H1 (cell line): ENCODE results near the gene CALCOCO2. TPM values are rescaled to one million over a fixed set of nuclear protein-coding genes. Genes with fewer than 3 reads are reported as not detected.

ENCODE experiments used
- EGR1 ChIP-seq: IDR thresholded peaks from 2 replicates; pipeline ENCODE4 v1.6.1; 2011; ENCODE audit warnings: low read depth, low read length, borderline replicate concordance
- GABPA ChIP-seq: IDR thresholded peaks from 2 replicates; pipeline ENCODE4 v1.6.1; 2011; ENCODE audit warnings: mild to moderate bottlenecking, low read length, moderate library complexity, borderline replicate concordance; ENCODE audit not compliant: insufficient read depth
- RNF2 ChIP-seq: fragments of 200-900, 300-1000 bp; sonication (generic); IDR thresholded peaks from 2 replicates; pipeline ENCODE4 v1.7.1; 2016; ENCODE audit warnings: borderline replicate concordance, low read depth, mild to moderate bottlenecking, antibody characterized with exemption, low read length; ENCODE audit not compliant: poor library complexity, severe bottlenecking; ENCODE audit errors: missing control alignments
- SP4 ChIP-seq: IDR thresholded peaks from 2 replicates; pipeline ENCODE4 v1.6.1; 2012; ENCODE audit warnings: low read length, inconsistent platforms
- TAF7 ChIP-seq: optimal IDR thresholded peaks from 2 replicates; pipeline ENCODE3; 2011; ENCODE audit warnings: low read depth, mild to moderate bottlenecking, inconsistent platforms, low read length, moderate library complexity, borderline replicate concordance
- polyA plus RNA-seq, 7 experiments: library from polyadenylated mRNA; depleted of rRNA in 3 of 7; stranded (reverse) in 5 of 7; unstranded in 2 of 7; fragments of >200 nt in 5 of 7; fragments of 200-250 nt in 2 of 7; gene quantifications; 1 replicate in 5 of 7; 2 replicates in 1 of 7; 4 replicates in 1 of 7; pipeline versions ENCODE4 v1.2.1 to v1.2.3, GENCODE V29; 2011 to 2013; ENCODE audit warnings: missing spikeins in 2 of 7, mixed read lengths in 2 of 7
- total RNA-seq: library from RNA; stranded (reverse); fragmentation: NEBNext Ultra II Directional; extraction: Animal tissue kit (Norgen Biotek cat#: 25700); gene quantifications from 2 replicates; pipeline ENCODE4 v1.2.1, GENCODE V29; 2021
- TF ChIP-seq, protein P1 (sequence below): IDR thresholded peaks from 2 replicates; pipeline ENCODE4 v1.6.1; 2012; ENCODE audit warnings: inconsistent platforms
- TF ChIP-seq, protein P2 (sequence below), 3 experiments: IDR thresholded peaks; 1 replicate in 2 of 3; 2 replicates in 1 of 3; pipeline versions ENCODE4 v1.5.1 to v1.6.1; 2011; ENCODE audit warnings: low read length in 3 of 3, mild to moderate bottlenecking in 3 of 3, inconsistent platforms in 2 of 3, low read depth in 1 of 3, moderate library complexity in 1 of 3; ENCODE audit not compliant: insufficient read depth in 1 of 3; ENCODE audit errors: control extremely low read depth in 1 of 3

Gene CALCOCO2
- total and polyA plus RNA-seq, 2 of the 8 experiments (the other 6 are each of a cell fraction or from before 2014, with no cell fraction given) = 12.1 to 31.8 TPM

DNA sequence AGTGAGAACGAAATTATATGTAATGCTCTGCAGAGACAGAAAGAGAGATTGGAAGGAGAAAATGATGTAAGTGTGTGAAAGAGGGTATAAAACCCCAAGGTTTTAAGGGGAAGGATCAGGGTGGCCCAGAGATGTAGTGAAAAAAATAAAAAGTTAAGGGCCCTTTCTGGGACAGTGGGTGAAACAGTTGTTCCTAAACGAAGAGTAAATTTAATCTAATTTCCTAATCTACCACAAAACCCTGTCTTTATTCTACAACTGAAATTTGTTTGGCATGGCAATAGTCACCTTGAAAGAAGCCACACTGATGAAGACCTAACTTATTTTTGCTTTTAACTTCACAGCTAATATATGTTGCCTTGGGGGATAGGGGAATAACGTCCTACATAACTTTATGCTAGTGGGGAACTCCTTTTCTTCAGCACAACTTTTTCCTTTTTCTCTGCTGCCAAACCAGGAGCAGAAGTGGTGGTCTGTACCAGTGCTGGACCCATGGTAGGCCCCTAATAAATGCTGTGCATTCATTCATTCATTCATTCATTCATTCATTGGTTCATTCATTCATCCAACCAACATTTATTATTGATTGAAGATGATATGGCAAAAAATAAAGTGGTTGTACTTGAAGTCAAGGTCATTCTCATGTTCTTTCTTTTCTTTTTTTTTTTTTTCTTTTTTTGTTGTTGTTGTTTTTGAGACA is 25.4 kb downstream of the CALCOCO2 start (continued):
- no peak for TF ChIP-seq RNF2
- TF ChIP-seq, protein P1, sequence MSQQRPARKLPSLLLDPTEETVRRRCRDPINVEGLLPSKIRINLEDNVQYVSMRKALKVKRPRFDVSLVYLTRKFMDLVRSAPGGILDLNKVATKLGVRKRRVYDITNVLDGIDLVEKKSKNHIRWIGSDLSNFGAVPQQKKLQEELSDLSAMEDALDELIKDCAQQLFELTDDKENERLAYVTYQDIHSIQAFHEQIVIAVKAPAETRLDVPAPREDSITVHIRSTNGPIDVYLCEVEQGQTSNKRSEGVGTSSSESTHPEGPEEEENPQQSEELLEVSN = no peak
- TF ChIP-seq EGR1 = no peak
- TF ChIP-seq TAF7 = no peak
- no peak for TF ChIP-seq SP4
- no peak for TF ChIP-seq GABPA
- TF ChIP-seq, protein P2, sequence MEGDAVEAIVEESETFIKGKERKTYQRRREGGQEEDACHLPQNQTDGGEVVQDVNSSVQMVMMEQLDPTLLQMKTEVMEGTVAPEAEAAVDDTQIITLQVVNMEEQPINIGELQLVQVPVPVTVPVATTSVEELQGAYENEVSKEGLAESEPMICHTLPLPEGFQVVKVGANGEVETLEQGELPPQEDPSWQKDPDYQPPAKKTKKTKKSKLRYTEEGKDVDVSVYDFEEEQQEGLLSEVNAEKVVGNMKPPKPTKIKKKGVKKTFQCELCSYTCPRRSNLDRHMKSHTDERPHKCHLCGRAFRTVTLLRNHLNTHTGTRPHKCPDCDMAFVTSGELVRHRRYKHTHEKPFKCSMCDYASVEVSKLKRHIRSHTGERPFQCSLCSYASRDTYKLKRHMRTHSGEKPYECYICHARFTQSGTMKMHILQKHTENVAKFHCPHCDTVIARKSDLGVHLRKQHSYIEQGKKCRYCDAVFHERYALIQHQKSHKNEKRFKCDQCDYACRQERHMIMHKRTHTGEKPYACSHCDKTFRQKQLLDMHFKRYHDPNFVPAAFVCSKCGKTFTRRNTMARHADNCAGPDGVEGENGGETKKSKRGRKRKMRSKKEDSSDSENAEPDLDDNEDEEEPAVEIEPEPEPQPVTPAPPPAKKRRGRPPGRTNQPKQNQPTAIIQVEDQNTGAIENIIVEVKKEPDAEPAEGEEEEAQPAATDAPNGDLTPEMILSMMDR (IDR thresholded peaks at IDR 0.05; ENCODE audit: control extremely low read depth in 1 of 3, insufficient read depth in 1 of 3, low read depth in 1 of 3, low read length in 3 of 3) = no peak
